OCI-LY7 (cell line): ENCODE data around the gene NOTCH4. TPM values are rescaled to one million over a fixed set of nuclear protein-coding genes. Genes with fewer than 3 reads are reported as not detected.
A peak's percentile ranks its signal among the peaks of the same experiment; 100 is the strongest.

ENCODE experiments used
- BruUV-seq: library from RNA; stranded (reverse); fragments of 400-500 nt; replicated peaks from 2 replicates; lab custom pipeline; 2021; lab: Mats Ljungman, UMichigan
- CTCF ChIA-PET: fragments of 300-600 bp; sonication (Branson Sonifier 250); formaldehyde crosslinking; loops from one replicate; lab custom pipeline; 2022; ENCODE audit warnings: antibody characterized with exemption; ENCODE audit not compliant: unreplicated experiment; lab: Charles Lee
- POLR2A ChIA-PET: fragments of 300-600 bp; sonication (Branson Sonifier 250); formaldehyde crosslinking; loops from one replicate; lab custom pipeline; 2022; ENCODE audit warnings: antibody characterized with exemption; lab: Charles Lee
- DNase-seq: peaks from one replicate; pipeline ENCODE4 v3.0.0-alpha.2; 2015; ENCODE audit warnings: low spot score
- H2AFZ ChIP-seq: fragments of 200-600 bp; sonication (generic), shearing (Covaris generic); 2 replicates; pipeline ENCODE4 v1.6.1; 2014; ENCODE audit warnings: mild to moderate bottlenecking, antibody characterized with exemption, low read length, moderate library complexity
- H3K27ac ChIP-seq: fragments of 200-600 bp; sonication (generic); 2 replicates; pipeline ENCODE4 v1.5.1; 2014; ENCODE audit warnings: mixed run types, low read depth, mild to moderate bottlenecking, moderate library complexity, low read length, inconsistent platforms; ENCODE audit not compliant: poor library complexity, severe bottlenecking
- H3K36me3 ChIP-seq: fragments of 200-600 bp; sonication (generic); 2 replicates; pipeline ENCODE4 v1.6.1; 2014; ENCODE audit warnings: mild to moderate bottlenecking, antibody characterized with exemption, low read length, moderate library complexity, mixed read lengths; ENCODE audit not compliant: insufficient read depth
- H3K4me1 ChIP-seq: fragments of 200-600 bp; sonication (generic); 2 replicates; pipeline ENCODE4 v1.5.1; 2014; ENCODE audit warnings: mild to moderate bottlenecking, low read length; ENCODE audit not compliant: insufficient read depth, poor library complexity, severe bottlenecking
- H3K4me2 ChIP-seq: fragments of 200-600 bp; sonication (generic); 2 replicates; pipeline ENCODE4 v1.6.1; 2014; ENCODE audit warnings: mild to moderate bottlenecking, low read length
- H3K4me3 ChIP-seq: fragments of 200-600 bp; sonication (generic); 2 replicates; pipeline ENCODE4 v1.5.1; 2014; ENCODE audit warnings: mild to moderate bottlenecking, low read depth, low read length; ENCODE audit not compliant: poor library complexity, severe bottlenecking
- H3K79me2 ChIP-seq: fragments of 200-600 bp; sonication (generic); 2 replicates; pipeline ENCODE4 v1.6.1; 2016; ENCODE audit warnings: low read depth, mild to moderate bottlenecking, low read length, moderate library complexity, mixed read lengths; ENCODE audit not compliant: insufficient read depth
- H3K9me2 ChIP-seq: fragments of 200-600 bp; sonication (generic); 2 replicates; pipeline ENCODE4 v1.6.1; 2016; ENCODE audit warnings: mild to moderate bottlenecking, low read length, mixed read lengths; ENCODE audit not compliant: insufficient read depth
- H3K9me3 ChIP-seq: fragments of 200-600 bp; sonication (generic); 2 replicates; pipeline ENCODE4 v1.6.1; 2014; ENCODE audit warnings: mild to moderate bottlenecking, mixed run types, low read length, mixed read lengths
- H4K20me1 ChIP-seq: fragments of 200-600 bp; sonication (generic); 2 replicates; pipeline ENCODE4 v1.6.1; 2014; ENCODE audit warnings: mild to moderate bottlenecking, antibody characterized with exemption, low read length, moderate library complexity, mixed read lengths; ENCODE audit not compliant: insufficient read depth
- EZH2phosphoT487 ChIP-seq: fragments of 200-600 bp; sonication (generic); IDR thresholded peaks from 2 replicates; pipeline ENCODE4 v1.6.1; 2018; ENCODE audit warnings: low read depth, borderline replicate concordance, mild to moderate bottlenecking, mixed run types, antibody characterized with exemption, low read length, moderate library complexity, mixed read lengths
- intact Hi-C: fragments of 100-400 bp; cut with micrococcal nuclease; formaldehyde crosslinking; loops from one replicate; pipeline ENCODE4 v1.10.0; 2022; ENCODE audit not compliant: unreplicated experiment
- total RNA-seq, 2 experiments: library from RNA; depleted of rRNA in 1 of 2; stranded (reverse); fragments of >200 nt in 1 of 2; shearing (Covaris generic) in 1 of 2; gene quantifications; 2 replicates each; pipeline ENCODE4 v1.2.3, GENCODE V29; 2014 to 2022
- TF ChIP-seq, protein P1 (sequence below): fragments of 200-600 bp; sonication (generic); conservative IDR thresholded peaks from 2 replicates; pipeline ENCODE4 v1.5.1; 2014; ENCODE audit warnings: mild to moderate bottlenecking, antibody characterized with exemption, low read length, moderate library complexity, mixed read lengths

The NOTCH4 gene
- total RNA-seq, 2 experiments from 2014 or later: 1.4 to 2.4 TPM

DNA sequence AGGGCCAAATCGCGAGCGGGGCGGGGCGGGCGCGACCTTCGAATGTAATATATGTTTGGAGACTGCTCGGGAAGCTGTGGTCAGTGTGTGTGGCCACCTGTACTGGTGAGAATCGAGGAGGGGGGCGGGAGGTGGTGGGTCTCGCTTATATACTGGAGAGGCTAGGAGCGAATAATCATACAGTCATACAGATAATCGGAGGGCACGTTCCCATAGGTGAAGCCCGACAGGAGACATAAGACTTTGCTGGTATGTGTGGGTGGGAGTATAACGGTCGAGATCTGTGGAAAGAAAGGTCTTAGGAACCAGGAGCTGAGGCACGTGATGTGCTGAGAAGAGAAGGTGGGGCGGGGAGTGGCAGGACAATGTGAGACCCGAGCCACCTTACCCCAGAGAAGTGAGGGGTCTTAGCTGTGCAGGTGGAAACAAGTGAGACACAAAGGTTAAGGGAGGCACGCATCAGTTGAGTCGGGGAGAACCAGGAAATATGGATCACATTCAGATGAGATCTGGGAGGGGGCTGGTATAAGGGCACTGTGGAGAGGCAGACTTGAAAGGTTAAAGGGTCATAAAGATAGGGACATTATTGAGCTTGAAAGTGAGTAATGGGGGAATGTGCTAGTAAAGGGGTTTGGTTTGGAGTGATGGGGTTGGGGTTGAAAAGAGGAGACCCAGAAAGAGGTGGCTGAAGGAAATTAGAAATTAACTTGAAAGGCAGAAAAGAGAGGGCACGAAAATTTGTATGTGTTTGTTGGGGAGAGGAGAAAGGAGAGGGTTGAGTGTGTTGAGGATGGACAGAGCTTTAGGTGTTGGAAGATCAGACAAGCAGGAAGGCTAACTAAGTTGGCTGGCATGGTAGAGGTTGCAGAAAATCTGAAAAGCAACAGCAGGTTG lies 45.1 kb downstream of the NOTCH4 start:
- no peaks in the 10 kb centered on the region for H3K9me2 ChIP-seq
- peak overlapping the region; percentile 99 for H3K4me2 ChIP-seq
- H3K27ac ChIP-seq: peak overlapping the region; percentile 18
- no peak for TF ChIP-seq EZH2phosphoT487
- no TSS peak for BruUV-seq
- H2AFZ ChIP-seq: peak overlapping the region; percentile 40; the same call in 1 of the 2 replicates
- H3K4me1 ChIP-seq: peaks cover 33% of the 10 kb centered on the region
- H3K4me3 ChIP-seq: peak overlapping the region; percentile 74
- intact Hi-C loops: loop anchor here (1.0 kb wide), 1 partner anchor 17 kb away; no protein-coding TSS in a partner anchor
- no peaks in the 10 kb centered on the region for H4K20me1 ChIP-seq
- no peaks in the 10 kb centered on the region for H3K9me3 ChIP-seq
- H3K36me3 ChIP-seq: peaks cover 27% of the 10 kb centered on the region
- CTCF ChIA-PET: no interaction called here
- no peak for DNase-seq
- peaks cover 14% of the 10 kb centered on the region; the same call in 1 of the 2 replicates for H3K79me2 ChIP-seq
- POLR2A ChIA-PET: interaction anchor here (1.0 to 1.8 kb wide), 3 partner anchors 11 to 17 kb away, joined by 5 to 16 read pairs (median 5); partner anchors contain the start of genes GPSM3 and PBX2

DNA sequence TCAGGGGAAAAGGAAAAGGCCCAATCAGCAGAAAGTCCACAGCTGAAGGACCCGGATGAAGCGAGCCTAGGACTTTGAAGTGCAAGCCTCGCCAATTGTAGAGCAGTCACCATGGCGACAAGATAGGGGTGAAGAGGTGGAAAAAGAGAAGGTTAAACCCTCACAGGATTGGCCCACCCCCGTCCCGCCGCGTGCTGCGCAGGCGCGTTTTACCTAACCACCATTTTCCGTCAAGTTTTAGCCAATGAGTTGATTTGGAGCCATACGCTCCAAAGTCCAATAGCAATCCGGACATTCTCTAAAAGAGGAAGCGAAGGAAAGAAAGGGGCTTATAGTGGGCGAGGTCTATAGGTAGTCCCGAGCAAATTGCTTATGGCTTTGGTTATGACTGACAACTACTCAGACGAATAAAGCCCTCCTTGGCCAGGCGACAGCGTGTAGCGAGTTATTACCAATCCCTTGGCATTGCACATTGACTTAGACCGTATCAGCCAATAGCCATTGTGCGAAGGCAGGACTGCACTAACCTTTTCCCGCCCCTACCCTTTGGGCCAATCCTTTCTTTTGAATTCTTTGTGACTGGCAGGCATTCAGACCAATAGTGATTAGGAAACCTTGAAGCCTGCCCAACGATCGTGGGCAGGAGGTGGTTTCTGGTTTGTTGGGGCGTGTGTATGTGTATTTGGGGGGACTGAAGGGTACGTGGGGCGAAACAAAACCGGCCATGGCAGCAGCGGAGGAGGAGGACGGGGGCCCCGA lies 45.9 kb downstream of the NOTCH4 start, which contains the start of gene RNF5:
RNF5 (plus strand) TSS at position 618 of the 759 bp plus-strand sequence; CDS start at position 725, 107 bp downstream.
- Histone ChIP-seq H3K9me2 (no peaks in the 10 kb centered on the region), H3K4me3 (peak within 1 kb of the TSS; percentile 74), H3K79me2 (peaks cover 14% of the 10 kb centered on the region; the same call in 1 of the 2 replicates), H4K20me1 (no peaks in the 10 kb centered on the region), H3K9me3 (no peaks in the 10 kb centered on the region), H3K4me2 (peak within 1 kb of the TSS; percentile 99), H3K27ac (peak within 1 kb of the TSS; percentile 56), H3K36me3 (peaks cover 19% of the 10 kb centered on the region; the same call in 1 of the 2 replicates), H3K4me1 (peaks cover 41% of the 10 kb centered on the region), H2AFZ (peak within 1 kb of the TSS; percentile 68)
- CTCF ChIA-PET: interaction anchor here (1.3 kb wide), 1 partner anchor 15 kb away, joined by 3 read pairs; the partner anchor contains the start of gene GPSM3
- BruUV-seq: no TSS peak
- peak; percentile 100 for DNase-seq
- TF ChIP-seq, protein P1, sequence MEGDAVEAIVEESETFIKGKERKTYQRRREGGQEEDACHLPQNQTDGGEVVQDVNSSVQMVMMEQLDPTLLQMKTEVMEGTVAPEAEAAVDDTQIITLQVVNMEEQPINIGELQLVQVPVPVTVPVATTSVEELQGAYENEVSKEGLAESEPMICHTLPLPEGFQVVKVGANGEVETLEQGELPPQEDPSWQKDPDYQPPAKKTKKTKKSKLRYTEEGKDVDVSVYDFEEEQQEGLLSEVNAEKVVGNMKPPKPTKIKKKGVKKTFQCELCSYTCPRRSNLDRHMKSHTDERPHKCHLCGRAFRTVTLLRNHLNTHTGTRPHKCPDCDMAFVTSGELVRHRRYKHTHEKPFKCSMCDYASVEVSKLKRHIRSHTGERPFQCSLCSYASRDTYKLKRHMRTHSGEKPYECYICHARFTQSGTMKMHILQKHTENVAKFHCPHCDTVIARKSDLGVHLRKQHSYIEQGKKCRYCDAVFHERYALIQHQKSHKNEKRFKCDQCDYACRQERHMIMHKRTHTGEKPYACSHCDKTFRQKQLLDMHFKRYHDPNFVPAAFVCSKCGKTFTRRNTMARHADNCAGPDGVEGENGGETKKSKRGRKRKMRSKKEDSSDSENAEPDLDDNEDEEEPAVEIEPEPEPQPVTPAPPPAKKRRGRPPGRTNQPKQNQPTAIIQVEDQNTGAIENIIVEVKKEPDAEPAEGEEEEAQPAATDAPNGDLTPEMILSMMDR: no peak
- no peak for TF ChIP-seq EZH2phosphoT487
- intact Hi-C loops: loop anchor here (1.0 to 2.0 kb wide), 2 partner anchors 17 to 23 kb away; partner anchors contain the start of gene PPT2
- POLR2A ChIA-PET: interaction anchor here (1.0 to 2.1 kb wide), 4 partner anchors 13 to 49 kb away, joined by 5 to 11 read pairs (median 5); partner anchors contain the start of genes ATF6B, GPSM3 and PBX2
